DND-41 (cell line): ENCODE results near the gene SLC48A1.

Experiments
- EZH2 ChIP-seq: IDR thresholded peaks from 3 replicates; pipeline ENCODE4 v1.6.1; 2012; ENCODE audit warnings: borderline replicate concordance, low read depth, mild to moderate bottlenecking, moderate library complexity, low read length, inconsistent platforms; ENCODE audit not compliant: severe bottlenecking
- TF ChIP-seq, protein P1 (sequence below): IDR thresholded peaks from 2 replicates; pipeline ENCODE4 v1.5.1; 2012; ENCODE audit warnings: borderline replicate concordance, low read length, moderate library complexity, mild to moderate bottlenecking; ENCODE audit not compliant: poor library complexity, severe bottlenecking; ENCODE audit errors: extremely low read depth

DNA sequence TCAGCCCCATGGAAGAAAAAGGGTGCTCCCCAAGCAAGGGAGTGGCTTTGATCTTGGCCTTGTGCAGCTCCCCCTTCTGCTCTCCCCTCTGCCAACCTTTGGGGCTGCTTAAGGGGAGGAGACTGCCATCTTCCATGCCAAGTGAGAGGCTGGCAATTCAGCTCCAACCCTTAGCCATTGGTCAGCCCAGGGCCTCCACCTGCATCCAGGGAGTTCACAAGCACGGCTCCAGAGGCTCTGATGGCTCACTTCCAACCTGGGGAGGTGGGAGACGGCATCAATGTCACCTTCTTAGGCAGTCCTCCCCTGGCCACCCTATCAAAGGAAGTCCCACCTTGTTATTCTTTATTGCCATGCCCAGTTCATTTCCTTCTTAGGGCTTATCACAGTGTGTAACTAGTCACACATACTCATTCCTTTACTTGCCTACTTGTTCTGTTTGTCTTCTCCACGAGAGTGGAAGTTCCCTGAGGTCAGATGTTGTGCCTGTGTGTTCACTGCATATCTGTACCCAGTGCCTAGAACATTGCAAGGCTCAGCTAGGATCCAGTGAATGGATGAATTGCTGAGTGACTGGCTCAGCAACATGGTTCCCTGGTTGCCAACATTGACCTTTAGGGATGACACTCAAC is 41.6 kb downstream of the SLC48A1 start:
- TF ChIP-seq, protein P1, sequence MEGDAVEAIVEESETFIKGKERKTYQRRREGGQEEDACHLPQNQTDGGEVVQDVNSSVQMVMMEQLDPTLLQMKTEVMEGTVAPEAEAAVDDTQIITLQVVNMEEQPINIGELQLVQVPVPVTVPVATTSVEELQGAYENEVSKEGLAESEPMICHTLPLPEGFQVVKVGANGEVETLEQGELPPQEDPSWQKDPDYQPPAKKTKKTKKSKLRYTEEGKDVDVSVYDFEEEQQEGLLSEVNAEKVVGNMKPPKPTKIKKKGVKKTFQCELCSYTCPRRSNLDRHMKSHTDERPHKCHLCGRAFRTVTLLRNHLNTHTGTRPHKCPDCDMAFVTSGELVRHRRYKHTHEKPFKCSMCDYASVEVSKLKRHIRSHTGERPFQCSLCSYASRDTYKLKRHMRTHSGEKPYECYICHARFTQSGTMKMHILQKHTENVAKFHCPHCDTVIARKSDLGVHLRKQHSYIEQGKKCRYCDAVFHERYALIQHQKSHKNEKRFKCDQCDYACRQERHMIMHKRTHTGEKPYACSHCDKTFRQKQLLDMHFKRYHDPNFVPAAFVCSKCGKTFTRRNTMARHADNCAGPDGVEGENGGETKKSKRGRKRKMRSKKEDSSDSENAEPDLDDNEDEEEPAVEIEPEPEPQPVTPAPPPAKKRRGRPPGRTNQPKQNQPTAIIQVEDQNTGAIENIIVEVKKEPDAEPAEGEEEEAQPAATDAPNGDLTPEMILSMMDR = no peak
- no peak for TF ChIP-seq EZH2
